GM12865 (cell line): ENCODE data around the gene POU2AF3.

Experiments used
- DNase-seq: peaks from one replicate; pipeline ENCODE4 v3.0.0; 2010; ENCODE audit warnings: low read depth
- H3K4me3 ChIP-seq: 2 replicates; pipeline ENCODE4 v1.5.1; 2011; ENCODE audit warnings: mild to moderate bottlenecking, low read depth, low read length, control low read depth
- CTCF ChIP-seq: IDR thresholded peaks from 2 replicates; pipeline ENCODE4 v1.5.1; 2011; ENCODE audit warnings: low read length, control low read depth, low read depth, inconsistent platforms; ENCODE audit not compliant: insufficient read depth; ENCODE audit errors: missing control alignments

The POU2AF3 gene

GRCh38 chr11:111305876-111306275, 7.5 kb downstream of the POU2AF3 start:
- TF ChIP-seq CTCF: no peak

GRCh38 chr11:111306321-111306720, 8.0 kb downstream of the POU2AF3 start:
- no peak for TF ChIP-seq CTCF
- no peak for DNase-seq
- no peak overlapping the region for H3K4me3 ChIP-seq

More at GRCh38 chr11:111305876-111306275, 7.5 kb downstream of the POU2AF3 start:
- no peak overlapping the region for H3K4me3 ChIP-seq
- no peak for DNase-seq

GRCh38 chr11:111307472-111308108, 9.2 kb downstream of the POU2AF3 start:
- DNase-seq: no peak
- no peak overlapping the region for H3K4me3 ChIP-seq
- no peak for TF ChIP-seq CTCF

- TF ChIP-seq CTCF: no peak
- no peak for DNase-seq
- H3K4me3 ChIP-seq: no peak overlapping the region
Observed at GRCh38 chr11:111308140-111308539, 9.8 kb downstream of the POU2AF3 start.

- no peak overlapping the region for H3K4me3 ChIP-seq
- no peak for DNase-seq
Observed at GRCh38 chr11:111309215-111309915, 11.0 kb downstream of the POU2AF3 start.

GRCh38 chr11:111310088-111310487, 11.7 kb downstream of the POU2AF3 start:
- DNase-seq: no peak
- H3K4me3 ChIP-seq: no peak overlapping the region
- no peak for TF ChIP-seq CTCF

More at GRCh38 chr11:111309215-111309915, 11.0 kb downstream of the POU2AF3 start:
- no peak for TF ChIP-seq CTCF
